HG02938 (cell line): ENCODE measurements around the gene NDUFB1.

Experiments used
- ATAC-seq: cut with Tn5 transposase; IDR thresholded peaks from one replicate; pipeline ENCODE4 v1.9.1; 2021; ENCODE audit warnings: mild to moderate bottlenecking, moderate library complexity; ENCODE audit not compliant: unreplicated experiment

The NDUFB1 gene

GRCh38 chr14:92099802-92100201 is 21.7 kb downstream of the NDUFB1 start:
- no peak for ATAC-seq

GRCh38 chr14:92093320-92093719 is 28.2 kb downstream of the NDUFB1 start:
- no peak for ATAC-seq

GRCh38 chr14:92088494-92088893 is 33.0 kb downstream of the NDUFB1 start:
- no peak for ATAC-seq

GRCh38 chr14:92074555-92074954 is 47.0 kb downstream of the NDUFB1 start:
- ATAC-seq = no peak
